ENCODE data around the gene SRCIN1. TPM values are rescaled to one million over a fixed set of nuclear protein-coding genes. Genes with fewer than 3 reads are reported as not detected.

SRCIN1 gene
- total RNA-seq, 2 donors from 2014 or later: 2.8 to 5.9 TPM

GRCh38 chr17:38617967-38618760 is 12.4 kb upstream of the SRCIN1 start:
- H3K9me3 Mint-ChIP-seq: no peaks in the 10 kb centered on the region
- whole genome bisulfite sequencing, 2 experiments (ENCODE audit: insufficient coverage in 1 of 2, insufficient read length in 1 of 2): 82 to 92% methylated on average over 2 to 11 of the region's 11 CpGs

GRCh38 chr17:38617074-38617860 is 11.5 kb upstream of the SRCIN1 start:
- no peaks in the 10 kb centered on the region for H3K36me3 ChIP-seq (ENCODE audit: control insufficient read depth, insufficient read depth, low read length)
- Mint-ChIP-seq H3K9me3 (peaks cover under 1% of the 10 kb centered on the region), H3K4me1 (peaks cover 9% of the 10 kb centered on the region), H3K27ac (no peak overlapping the region), H3K36me3 (ENCODE audit: low read depth) (no peaks in the 10 kb centered on the region), H3K27me3 (ENCODE audit: insufficient read depth) (no peaks in the 10 kb centered on the region), H3K4me3 (no peak overlapping the region)
- no peaks in the 10 kb centered on the region for H3K27me3 ChIP-seq (ENCODE audit: control insufficient read depth, insufficient read depth, low read length, poor library complexity, severe bottlenecking)
- no peak overlapping the region for H3K27ac ChIP-seq (ENCODE audit: low read depth, low read length)
- H3K9me3 ChIP-seq (ENCODE audit: control insufficient read depth, low read length): no peaks in the 10 kb centered on the region
- WGBS, 2 experiments (ENCODE audit: insufficient coverage in 1 of 2, insufficient read length in 1 of 2): 78 to 88% methylated on average over 3 to 19 of the region's 19 CpGs
- no peaks in the 10 kb centered on the region for H3K4me1 ChIP-seq (ENCODE audit: control insufficient read depth, insufficient read depth, low read length)
- H3K9ac ChIP-seq (ENCODE audit: extremely low read depth, low read length, poor library complexity, severe bottlenecking): no peak overlapping the region
- peak; percentile 72 for DNase-seq
- no peak overlapping the region for H3K4me3 ChIP-seq (ENCODE audit: low read length)
- no peak for TF ChIP-seq CTCF (conservative IDR thresholded peaks at IDR 0.05)

More at GRCh38 chr17:38617967-38618760, 12.4 kb upstream of the SRCIN1 start:
- Histone ChIP-seq H3K27me3 (ENCODE audit: control insufficient read depth, insufficient read depth, low read length, poor library complexity, severe bottlenecking) (no peaks in the 10 kb centered on the region), H3K9me3 (ENCODE audit: control insufficient read depth, low read length) (no peaks in the 10 kb centered on the region), H3K4me3 (ENCODE audit: low read length) (no peak overlapping the region), H3K9ac (ENCODE audit: extremely low read depth, low read length, poor library complexity, severe bottlenecking) (no peak overlapping the region), H3K36me3 (ENCODE audit: control insufficient read depth, insufficient read depth, low read length) (no peaks in the 10 kb centered on the region), H3K27ac (ENCODE audit: low read depth, low read length) (no peak overlapping the region), H3K4me1 (ENCODE audit: control insufficient read depth, insufficient read depth, low read length) (no peaks in the 10 kb centered on the region)
- peak; percentile 28 for DNase-seq
- Mint-ChIP-seq H3K27ac (no peak overlapping the region), H3K4me3 (no peak overlapping the region), H3K27me3 (ENCODE audit: insufficient read depth) (no peaks in the 10 kb centered on the region), H3K4me1 (peaks cover 9% of the 10 kb centered on the region), H3K36me3 (ENCODE audit: low read depth) (no peaks in the 10 kb centered on the region)
- no peak for TF ChIP-seq CTCF (conservative IDR thresholded peaks at IDR 0.05)

GRCh38 chr17:38616361-38616760 is 10.6 kb upstream of the SRCIN1 start:
- Histone ChIP-seq H3K27me3 (ENCODE audit: control insufficient read depth, insufficient read depth, low read length, poor library complexity, severe bottlenecking) (no peaks in the 10 kb centered on the region), H3K9ac (ENCODE audit: extremely low read depth, low read length, poor library complexity, severe bottlenecking) (no peak overlapping the region), H3K4me1 (ENCODE audit: control insufficient read depth, insufficient read depth, low read length) (no peaks in the 10 kb centered on the region), H3K36me3 (ENCODE audit: control insufficient read depth, insufficient read depth, low read length) (no peaks in the 10 kb centered on the region), H3K4me3 (ENCODE audit: low read length) (no peak overlapping the region), H3K9me3 (ENCODE audit: control insufficient read depth, low read length) (peaks cover 7% of the 10 kb centered on the region), H3K27ac (ENCODE audit: low read depth, low read length) (no peak overlapping the region)
- no peak overlapping the region for H3K27ac Mint-ChIP-seq
- no peak for TF ChIP-seq CTCF (conservative IDR thresholded peaks at IDR 0.05)
- peaks cover 10% of the 10 kb centered on the region for H3K9me3 Mint-ChIP-seq
- no peak for DNase-seq
- H3K27me3 Mint-ChIP-seq (ENCODE audit: insufficient read depth): no peaks in the 10 kb centered on the region
- H3K4me1 Mint-ChIP-seq: peaks cover 9% of the 10 kb centered on the region
- WGBS, 2 experiments (ENCODE audit: insufficient coverage in 1 of 2, insufficient read length in 1 of 2): 76 to 85% methylated on average over 5 of the region's 5 CpGs
- no peak overlapping the region for H3K4me3 Mint-ChIP-seq
- no peaks in the 10 kb centered on the region for H3K36me3 Mint-ChIP-seq (ENCODE audit: low read depth)
